Peyer's patch (tissue), 4 donors: ENCODE data around the gene VNN1. TPM values are rescaled to one million over a fixed set of nuclear protein-coding genes. Genes with fewer than 3 reads are reported as not detected.
"Not testable (repeated sequence)": the region's sequence is repeated elsewhere in the genome, so short reads cannot be mapped to it uniquely, and the experiment has no call there.

Experiments
- DNase-seq, 3 donors: peaks; one replicate each; pipeline ENCODE4 v3.0.0-alpha.2; 2017 to 2019
- H3K27ac ChIP-seq, 4 donors: fragments of 200-600 bp; sonication (generic); one replicate each; pipeline ENCODE4 v1.5.1; 2016 to 2019
- H3K27me3 ChIP-seq, 2 donors: fragments of 200-600 bp; sonication (generic); one replicate each; pipeline ENCODE4 v1.5.1; 2019
- H3K36me3 ChIP-seq, 3 donors: fragments of 200-600 bp; sonication (generic); one replicate each; pipeline ENCODE4 v1.5.1; 2016 to 2019
- H3K4me1 ChIP-seq, 4 donors: fragments of 200-600 bp; sonication (generic); one replicate each; pipeline ENCODE4 v1.5.1; 2016 to 2019
- H3K4me3 ChIP-seq, 4 donors: fragments of 200-600 bp; sonication (generic); 1 replicate in 3 of 4; 2 replicates in 1 of 4; pipeline ENCODE4 v1.5.1; 2016 to 2019; ENCODE audit warnings: mild to moderate bottlenecking in 1 of 4
- H3K9me3 ChIP-seq, 4 donors: fragments of 200-600 bp; sonication (generic); one replicate each; pipeline ENCODE4 v1.5.1; 2016 to 2019; ENCODE audit warnings: mild to moderate bottlenecking in 1 of 4
- CTCF ChIP-seq, 6 experiments: fragments of 450-650 bp in 4 of 6; fragments of 200-600 bp in 2 of 6; sonication (generic) in 1 of 6; IDR thresholded peaks; one replicate each; pipeline ENCODE4 v1.5.1; 2017 to 2019; ENCODE audit warnings: antibody characterized with exemption in 6 of 6, mild to moderate bottlenecking in 3 of 6, moderate library complexity in 1 of 6
- POLR2A ChIP-seq, 2 donors: fragments of 450-650 bp; IDR thresholded peaks; one replicate each; pipeline ENCODE4 v1.5.1; 2017; ENCODE audit warnings: antibody characterized with exemption in 2 of 2, mild to moderate bottlenecking in 2 of 2, moderate library complexity in 2 of 2
- total RNA-seq, 4 donors: library from RNA; depleted of rRNA; stranded (reverse); fragments of >200 nt; gene quantifications; one replicate each; pipeline ENCODE4 v1.1.0, GENCODE V29; 2016

VNN1 gene
- total RNA-seq, 4 donors from 2014 or later = 4.1 to 296 (median 96.2) TPM

DNA sequence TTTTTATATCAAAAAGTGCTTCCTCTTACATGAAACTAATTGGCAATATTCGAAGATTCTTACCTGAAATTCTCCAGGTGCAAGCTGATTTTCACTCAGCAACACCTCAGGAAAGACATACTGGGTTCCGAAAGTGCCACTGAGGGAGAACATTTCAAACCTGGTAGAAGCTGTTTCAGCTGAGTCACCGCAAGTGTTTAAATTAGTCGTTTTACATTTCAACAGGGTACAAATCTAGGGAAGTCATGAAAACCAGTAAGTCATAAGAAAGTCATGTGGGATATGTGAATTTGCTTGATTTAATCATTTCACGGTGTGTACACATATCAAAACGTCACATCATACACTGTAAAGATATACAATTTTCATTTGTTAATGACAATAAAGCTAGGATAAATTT lies 29.6 kb downstream of the VNN1 start:
- DNase-seq = no peak
- TF ChIP-seq CTCF (IDR thresholded peaks at IDR 0.05) (no peak), POLR2A (IDR thresholded peaks at IDR 0.05) (no peak)
- Histone ChIP-seq H3K4me1 (no peaks in the 10 kb centered on the region), H3K36me3 (no peaks in the 10 kb centered on the region), H3K27me3 (no peaks in the 10 kb centered on the region), H3K9me3 (no peaks in the 10 kb centered on the region), H3K27ac (no peak overlapping the region), H3K4me3 (no peak overlapping the region)

DNA sequence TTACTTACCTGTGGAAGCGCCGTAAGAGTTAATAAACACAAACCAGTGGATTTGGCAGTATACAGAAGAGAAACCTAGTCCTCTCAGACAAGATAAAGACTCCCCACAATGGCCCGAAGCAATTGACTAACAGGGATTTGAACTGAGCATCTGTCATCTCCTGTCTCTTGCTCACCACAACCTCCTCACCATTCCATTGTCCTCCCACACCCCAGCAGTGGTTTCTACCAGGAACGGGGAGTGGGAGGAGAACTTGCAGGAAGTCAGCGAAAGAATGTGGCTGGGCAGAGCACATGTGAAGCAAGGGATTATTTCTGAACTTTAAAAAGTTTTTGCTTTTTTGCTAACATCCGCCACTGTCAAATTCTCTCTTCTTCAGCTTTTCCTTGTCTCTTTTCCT lies 30.3 kb downstream of the VNN1 start:
- no peaks in the 10 kb centered on the region for H3K4me1 ChIP-seq
- TF ChIP-seq POLR2A (IDR thresholded peaks at IDR 0.05) (no peak), CTCF (IDR thresholded peaks at IDR 0.05) (no peak)

DNA sequence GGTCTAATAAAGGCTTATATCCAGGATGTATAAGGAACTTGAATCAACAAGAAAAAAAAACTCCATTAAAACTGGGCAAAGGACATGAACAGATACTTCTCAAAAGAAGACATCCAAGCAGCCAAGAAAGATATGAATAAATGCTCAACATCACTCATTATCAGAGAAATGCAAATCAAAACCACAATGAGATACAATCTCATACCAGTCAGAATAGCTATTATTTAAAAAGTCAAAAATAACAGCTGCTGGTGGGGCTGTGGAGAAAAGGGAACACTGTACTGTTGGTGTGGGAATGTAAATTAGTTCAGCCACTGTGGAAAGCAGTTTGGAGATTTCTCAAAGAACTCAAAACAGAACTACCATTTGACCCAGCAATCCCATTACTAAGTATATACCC lies 34.8 kb downstream of the VNN1 start:
- not testable (repeated sequence) for H3K9me3 ChIP-seq, H3K4me3 ChIP-seq, DNase-seq, H3K27me3 ChIP-seq, H3K27ac ChIP-seq, H3K36me3 ChIP-seq
- peaks cover 0 to 11% (median 0%) of the 10 kb centered on the region in 4 donors for H3K4me1 ChIP-seq

More for the DNA sequence above, 30.3 kb downstream of the VNN1 start:
- H3K27me3 ChIP-seq = no peaks in the 10 kb centered on the region
- DNase-seq = no peak
- H3K9me3 ChIP-seq = no peaks in the 10 kb centered on the region
- no peaks in the 10 kb centered on the region for H3K36me3 ChIP-seq
- H3K4me3 ChIP-seq = no peak overlapping the region
- no peak overlapping the region for H3K27ac ChIP-seq

DNA sequence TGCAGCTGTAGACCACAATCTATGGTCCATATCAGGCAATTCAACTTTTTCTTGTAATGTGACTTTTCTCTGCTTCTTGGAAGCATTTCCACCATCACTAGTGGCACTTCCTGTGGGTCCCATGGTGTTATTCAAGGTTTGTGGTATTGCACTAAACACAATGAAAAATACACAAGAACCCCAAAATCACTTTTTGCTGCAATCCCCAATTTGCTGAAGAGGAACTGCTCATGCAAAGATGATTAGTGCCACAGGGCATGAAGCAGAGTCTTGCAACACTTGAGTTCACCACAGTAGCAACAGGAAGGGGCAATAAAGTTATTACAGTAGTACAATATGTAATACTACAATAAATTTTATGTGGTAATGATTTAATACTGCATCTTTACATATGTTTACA lies 38.1 kb downstream of the VNN1 start:
- Histone ChIP-seq H3K27me3 (no peaks in the 10 kb centered on the region), H3K4me1 (peaks cover 0 to 27% (median 2%) of the 10 kb centered on the region in 4 donors), H3K36me3 (no peaks in the 10 kb centered on the region), H3K4me3 (no peak overlapping the region), H3K27ac (no peak overlapping the region), H3K9me3 (no peaks in the 10 kb centered on the region)
- TF ChIP-seq CTCF (IDR thresholded peaks at IDR 0.05) = no peak
- TF ChIP-seq POLR2A (IDR thresholded peaks at IDR 0.05) = no peak
- DNase-seq = no peak

GRCh38 chr6:132675002-132675401 lies 38.9 kb downstream of the VNN1 start:
- no peaks in the 10 kb centered on the region for H3K9me3 ChIP-seq
- no peaks in the 10 kb centered on the region for H3K36me3 ChIP-seq
- no peak for DNase-seq
- H3K4me3 ChIP-seq = no peak overlapping the region
- no peak overlapping the region for H3K27ac ChIP-seq
- TF ChIP-seq POLR2A (IDR thresholded peaks at IDR 0.05) = no peak
- no peak for TF ChIP-seq CTCF (IDR thresholded peaks at IDR 0.05)
- H3K27me3 ChIP-seq = no peaks in the 10 kb centered on the region
- peaks cover 0 to 33% (median 2%) of the 10 kb centered on the region in 4 donors for H3K4me1 ChIP-seq

DNA sequence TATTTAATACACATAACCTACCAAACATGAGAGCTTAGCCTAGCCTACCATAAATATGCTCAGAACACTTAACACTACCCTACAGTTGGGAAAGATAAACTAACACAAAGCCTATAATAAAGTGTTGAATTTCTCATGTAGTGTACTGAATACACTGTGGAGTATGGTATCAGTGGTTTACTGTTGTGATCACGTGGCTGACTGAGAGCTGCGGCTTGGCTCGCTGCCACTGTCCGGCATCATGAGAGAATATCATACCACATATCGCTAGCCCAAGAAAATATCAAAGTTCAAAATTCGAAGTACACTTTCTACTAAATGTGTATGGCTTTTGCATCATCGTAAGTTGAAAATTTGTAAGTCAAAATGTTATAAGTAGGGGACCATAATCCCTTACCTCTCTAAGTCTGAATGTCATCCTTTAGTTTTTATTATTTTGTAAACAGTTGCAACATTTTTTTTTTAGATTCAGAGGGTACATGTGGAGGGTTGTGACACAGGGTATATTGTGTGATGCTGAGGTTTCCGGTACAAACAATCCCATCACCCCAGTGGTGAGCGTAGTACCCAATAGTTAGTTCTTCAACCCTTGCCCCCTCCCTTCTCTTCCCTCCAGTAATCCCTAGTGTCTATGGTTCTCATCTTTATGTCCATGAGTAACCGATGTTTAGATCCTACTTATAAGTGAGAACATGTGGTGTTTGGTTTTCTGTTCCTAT lies 40.3 kb downstream of the VNN1 start:
- no peak for TF ChIP-seq POLR2A (IDR thresholded peaks at IDR 0.05)
- TF ChIP-seq CTCF (IDR thresholded peaks at IDR 0.05) = no peak
- H3K4me1 ChIP-seq = peaks cover 0 to 37% (median 2%) of the 10 kb centered on the region in 4 donors
- no peaks in the 10 kb centered on the region for H3K27me3 ChIP-seq
- no peak overlapping the region for H3K4me3 ChIP-seq
- DNase-seq = peak in 2 of 3 donors; percentile 83 to 85
- no peak overlapping the region for H3K27ac ChIP-seq
- H3K36me3 ChIP-seq = no peaks in the 10 kb centered on the region
- no peaks in the 10 kb centered on the region for H3K9me3 ChIP-seq
